Measurements from ENCODE around the gene LYPD8.

GRCh38 chr1:248751142-248751541 lies 4.4 kb downstream of the LYPD8 start:
- TF ChIP-seq, protein P1, sequence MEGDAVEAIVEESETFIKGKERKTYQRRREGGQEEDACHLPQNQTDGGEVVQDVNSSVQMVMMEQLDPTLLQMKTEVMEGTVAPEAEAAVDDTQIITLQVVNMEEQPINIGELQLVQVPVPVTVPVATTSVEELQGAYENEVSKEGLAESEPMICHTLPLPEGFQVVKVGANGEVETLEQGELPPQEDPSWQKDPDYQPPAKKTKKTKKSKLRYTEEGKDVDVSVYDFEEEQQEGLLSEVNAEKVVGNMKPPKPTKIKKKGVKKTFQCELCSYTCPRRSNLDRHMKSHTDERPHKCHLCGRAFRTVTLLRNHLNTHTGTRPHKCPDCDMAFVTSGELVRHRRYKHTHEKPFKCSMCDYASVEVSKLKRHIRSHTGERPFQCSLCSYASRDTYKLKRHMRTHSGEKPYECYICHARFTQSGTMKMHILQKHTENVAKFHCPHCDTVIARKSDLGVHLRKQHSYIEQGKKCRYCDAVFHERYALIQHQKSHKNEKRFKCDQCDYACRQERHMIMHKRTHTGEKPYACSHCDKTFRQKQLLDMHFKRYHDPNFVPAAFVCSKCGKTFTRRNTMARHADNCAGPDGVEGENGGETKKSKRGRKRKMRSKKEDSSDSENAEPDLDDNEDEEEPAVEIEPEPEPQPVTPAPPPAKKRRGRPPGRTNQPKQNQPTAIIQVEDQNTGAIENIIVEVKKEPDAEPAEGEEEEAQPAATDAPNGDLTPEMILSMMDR (conservative IDR thresholded peaks at IDR 0.05; ENCODE audit: low read depth in 2 of 2): no peak
- TF ChIP-seq REST (IDR thresholded peaks at IDR 0.05; ENCODE audit: unreplicated experiment) (no peak), POLR2AphosphoS5 (IDR thresholded peaks at IDR 0.05; ENCODE audit: low read depth) (no peak)
